ENCODE results near the gene SLC14A1.

- TF ChIP-seq GATA2 (IDR thresholded peaks at IDR 0.05; ENCODE audit: low read depth, low read length) = no peak
- TF ChIP-seq GATA3 (IDR thresholded peaks at IDR 0.05; ENCODE audit: low read depth, low read length) = no peak
These were observed 59.4 kb downstream of the SLC14A1 start for GRCh38 chr18:45783097-45784075.
